NCI-H1092 treated with DMSO at 0.1 percent for 48 hours (cell line): ENCODE results near the gene XCL2.

ENCODE experiments used
- DNase-seq: peaks from one replicate; lab custom pipeline; 2025; lab: John Stamatoyannopoulos, UW

XCL2 gene

DNA sequence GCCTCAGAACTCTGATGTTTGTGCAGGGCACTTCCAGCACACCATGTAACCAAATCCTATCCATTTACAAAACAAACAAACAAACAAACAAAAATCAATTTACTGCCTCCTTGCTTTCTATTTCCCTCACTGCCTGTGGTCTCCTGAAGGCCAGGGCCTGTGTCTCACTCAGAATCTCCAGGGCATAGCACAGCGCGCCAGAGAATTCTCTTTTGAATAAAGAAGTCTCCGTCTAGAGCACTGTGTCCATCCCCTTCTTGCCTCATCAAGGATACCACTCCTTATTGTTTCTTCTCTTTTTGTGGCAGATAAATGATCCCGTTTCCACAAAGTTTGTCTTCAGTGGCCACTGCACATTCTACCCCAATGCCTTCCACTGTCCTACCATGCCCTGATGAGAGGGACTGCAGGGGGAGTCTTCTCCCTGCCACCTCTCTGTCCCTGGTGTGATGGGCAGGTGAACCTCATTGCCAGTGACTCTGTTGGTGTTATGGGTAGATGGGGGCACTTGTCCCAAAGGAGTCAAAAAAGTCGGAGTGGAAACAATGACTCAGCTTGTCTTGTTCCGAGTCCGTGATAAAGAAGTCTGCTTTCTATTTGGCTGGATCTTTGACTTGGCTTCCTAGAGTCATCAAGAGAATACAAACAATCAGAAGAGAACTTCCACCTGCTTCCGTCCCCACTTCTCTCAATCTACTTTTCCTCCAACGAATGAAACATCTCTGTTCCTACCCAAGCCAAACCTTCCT is 30.0 kb downstream of the XCL2 start:
- no peak for DNase-seq

DNA sequence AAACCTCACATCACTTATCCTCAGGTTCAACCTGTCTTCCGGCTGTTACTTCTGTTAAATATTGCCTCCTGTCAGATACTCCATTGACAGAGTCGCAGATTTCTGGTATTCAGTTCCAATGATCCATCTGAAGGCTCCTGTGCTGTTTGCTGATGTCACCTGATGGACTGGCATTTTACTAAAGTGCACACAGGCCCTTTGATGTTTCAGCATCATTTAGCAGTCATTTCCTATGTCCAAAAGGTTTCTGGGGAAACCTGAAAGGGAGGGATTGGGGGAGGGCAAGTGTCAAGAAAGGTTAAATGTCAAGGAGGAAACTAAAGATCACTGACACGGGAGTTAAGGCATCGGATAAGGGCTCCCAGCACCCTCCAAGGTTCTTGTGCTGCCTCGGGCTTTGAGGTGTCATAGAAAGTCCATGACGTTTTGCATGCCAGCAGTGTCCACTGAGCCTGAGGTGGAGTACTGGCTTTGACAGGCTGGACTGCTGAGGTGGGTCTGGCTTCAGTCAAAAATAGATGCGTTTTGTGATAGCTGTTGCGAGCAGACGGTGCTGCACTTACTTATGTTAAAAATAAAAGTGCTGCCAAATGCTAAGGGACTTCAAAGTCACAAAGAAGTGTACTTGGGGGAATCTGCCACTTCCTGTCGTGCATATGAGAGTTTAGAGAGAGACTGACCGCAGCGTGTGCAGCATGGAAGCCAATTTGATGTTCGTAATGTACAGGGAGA is 30.8 kb downstream of the XCL2 start:
- DNase-seq = no peak

DNA sequence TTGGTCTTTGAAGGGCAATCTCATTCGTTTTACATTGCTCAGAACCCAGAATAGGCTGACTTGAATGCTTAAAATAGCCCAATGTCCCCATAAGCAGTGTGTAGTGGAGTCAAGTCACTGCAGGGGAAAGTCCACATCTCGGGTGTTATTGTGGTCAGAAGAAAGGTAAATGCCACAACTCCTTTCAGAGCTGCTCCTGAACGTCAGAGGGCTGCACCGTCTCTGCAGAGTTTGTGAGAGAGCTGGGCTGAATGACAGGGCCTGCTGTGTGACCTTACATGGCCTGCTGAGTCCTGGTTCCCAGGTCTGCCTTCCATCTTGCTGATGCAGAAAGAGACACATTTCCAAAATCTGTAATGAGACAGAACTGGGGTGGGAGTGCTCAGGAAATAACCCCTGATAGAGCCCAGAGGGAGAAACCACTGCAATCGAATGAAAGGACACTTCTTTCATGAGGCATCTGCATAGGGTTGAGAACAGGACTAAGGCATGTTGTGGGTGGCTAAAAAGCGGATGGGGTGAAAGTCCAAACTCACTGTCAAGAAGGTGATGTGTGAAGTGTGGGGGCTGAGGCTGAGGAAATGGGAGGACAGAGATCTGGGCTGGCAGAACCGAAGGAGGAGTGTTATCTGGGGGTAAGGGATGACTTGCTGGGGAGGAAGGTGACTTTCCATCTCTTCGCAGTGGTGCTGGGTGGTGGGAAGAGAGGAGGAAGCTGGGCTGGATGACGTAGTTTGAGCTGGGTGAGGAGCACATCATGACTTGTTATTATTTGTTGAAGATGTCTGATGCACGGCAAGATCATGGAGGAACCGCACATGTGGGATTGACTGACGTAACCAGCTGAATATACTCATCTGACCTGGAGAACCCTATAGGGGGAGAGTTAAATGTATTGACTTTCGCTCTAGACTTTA is 33.7 kb downstream of the XCL2 start:
- no peak for DNase-seq

DNA sequence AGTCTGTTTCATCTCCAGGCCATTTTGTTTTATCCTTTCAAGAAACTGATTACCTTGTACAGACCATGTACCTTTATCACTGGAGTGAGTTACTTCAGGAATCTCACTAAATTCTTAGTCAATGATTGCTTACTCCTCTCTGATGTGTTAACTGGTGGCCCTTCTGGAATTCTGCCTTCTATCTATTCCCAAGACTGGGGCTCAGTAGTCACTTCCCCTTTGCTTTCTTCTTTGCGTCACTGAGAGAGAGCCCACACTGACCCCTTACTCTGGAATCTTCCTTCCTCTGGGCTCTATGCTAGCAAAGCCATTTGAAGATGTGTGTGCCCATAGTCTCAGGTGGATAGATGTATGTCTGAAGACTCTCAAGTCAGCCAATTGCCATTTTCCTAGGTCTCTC is 34.6 kb downstream of the XCL2 start:
- no peak for DNase-seq

DNA sequence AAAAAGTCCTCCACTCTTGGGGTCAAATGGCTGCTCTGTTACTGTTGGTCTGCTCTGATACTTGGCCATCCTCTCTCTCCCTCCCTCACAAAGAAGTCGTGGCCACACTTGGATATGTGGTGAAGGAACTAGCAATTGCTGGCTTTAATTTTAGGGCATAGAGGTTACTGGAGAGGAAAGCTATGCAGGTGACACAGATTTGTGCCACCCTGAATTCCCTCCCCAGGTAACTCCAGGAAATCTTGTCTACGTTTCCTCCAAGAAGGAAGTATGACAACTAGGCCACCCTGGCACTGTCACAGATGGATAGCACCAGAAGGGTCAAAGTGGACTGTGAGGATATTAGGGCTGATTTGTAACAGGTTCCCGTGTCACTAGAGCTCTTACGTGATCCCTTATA is 36.0 kb downstream of the XCL2 start:
- DNase-seq = no peak

DNA sequence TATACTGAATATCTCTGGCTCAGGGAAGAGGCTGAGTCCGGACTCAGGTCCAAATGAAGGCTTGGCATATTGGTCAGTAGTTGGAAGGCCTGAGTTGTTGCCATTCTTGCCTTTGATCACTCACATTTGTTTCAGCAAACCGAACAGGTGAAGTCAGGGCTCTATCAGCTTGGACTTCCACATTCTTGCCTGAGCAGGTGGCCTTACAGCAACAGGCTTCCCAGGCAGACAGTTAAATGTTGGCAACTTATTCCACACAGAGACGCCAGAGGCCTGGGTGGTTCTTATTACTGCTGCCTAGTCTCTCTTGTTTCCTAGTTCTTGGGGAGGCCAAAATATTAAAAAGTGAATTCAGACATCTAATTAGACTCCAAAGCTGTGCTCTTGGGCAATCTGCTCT is 36.6 kb downstream of the XCL2 start:
- DNase-seq = no peak

DNA sequence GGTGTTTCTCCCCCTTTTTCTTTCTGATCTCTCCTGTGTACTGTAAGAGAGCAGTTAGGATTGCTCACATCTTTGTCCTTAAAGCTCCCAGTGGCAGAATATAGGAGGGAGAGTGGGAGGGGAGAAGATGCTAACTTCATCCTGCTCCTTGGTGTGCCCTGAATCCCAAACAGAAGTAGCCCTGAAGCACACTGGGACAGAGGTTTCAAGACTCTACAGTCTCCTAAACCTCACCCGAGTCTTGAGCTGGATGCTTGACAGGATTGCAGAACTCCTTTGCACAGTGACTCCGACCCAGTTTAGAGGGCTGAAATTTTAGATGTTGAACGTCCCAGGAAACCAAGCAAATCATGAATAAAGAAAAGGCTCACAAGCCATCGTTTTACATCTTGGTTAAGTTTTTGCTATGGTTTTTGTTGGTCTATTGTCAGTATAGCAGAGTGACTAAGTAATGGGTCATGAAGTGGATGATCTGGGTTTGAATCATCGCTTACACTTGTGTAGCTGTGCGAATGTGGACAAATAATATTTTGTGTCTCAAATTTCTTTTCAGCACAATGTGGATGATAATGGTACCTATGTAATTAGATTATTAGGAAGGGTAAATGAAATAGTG is 37.5 kb downstream of the XCL2 start:
- DNase-seq = no peak

DNA sequence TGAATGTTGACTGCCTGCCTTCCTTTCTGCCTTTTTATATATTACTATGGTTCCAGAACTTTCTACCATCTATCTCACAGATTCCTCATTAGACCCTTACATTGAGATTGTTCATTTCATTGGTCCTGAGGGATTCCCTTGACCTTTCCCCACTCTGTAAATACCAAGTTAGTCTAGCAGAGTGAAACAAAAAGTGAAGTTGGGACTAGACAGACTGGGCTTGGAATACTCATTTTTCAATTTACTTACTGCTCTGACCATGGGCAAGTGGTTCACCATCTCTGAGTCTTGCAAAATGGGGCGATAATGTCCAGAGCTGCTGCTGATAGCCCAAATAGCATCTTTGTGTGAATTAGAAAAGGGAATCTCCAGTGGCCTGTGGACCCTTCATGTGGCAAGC is 38.8 kb downstream of the XCL2 start:
- no peak for DNase-seq

DNA sequence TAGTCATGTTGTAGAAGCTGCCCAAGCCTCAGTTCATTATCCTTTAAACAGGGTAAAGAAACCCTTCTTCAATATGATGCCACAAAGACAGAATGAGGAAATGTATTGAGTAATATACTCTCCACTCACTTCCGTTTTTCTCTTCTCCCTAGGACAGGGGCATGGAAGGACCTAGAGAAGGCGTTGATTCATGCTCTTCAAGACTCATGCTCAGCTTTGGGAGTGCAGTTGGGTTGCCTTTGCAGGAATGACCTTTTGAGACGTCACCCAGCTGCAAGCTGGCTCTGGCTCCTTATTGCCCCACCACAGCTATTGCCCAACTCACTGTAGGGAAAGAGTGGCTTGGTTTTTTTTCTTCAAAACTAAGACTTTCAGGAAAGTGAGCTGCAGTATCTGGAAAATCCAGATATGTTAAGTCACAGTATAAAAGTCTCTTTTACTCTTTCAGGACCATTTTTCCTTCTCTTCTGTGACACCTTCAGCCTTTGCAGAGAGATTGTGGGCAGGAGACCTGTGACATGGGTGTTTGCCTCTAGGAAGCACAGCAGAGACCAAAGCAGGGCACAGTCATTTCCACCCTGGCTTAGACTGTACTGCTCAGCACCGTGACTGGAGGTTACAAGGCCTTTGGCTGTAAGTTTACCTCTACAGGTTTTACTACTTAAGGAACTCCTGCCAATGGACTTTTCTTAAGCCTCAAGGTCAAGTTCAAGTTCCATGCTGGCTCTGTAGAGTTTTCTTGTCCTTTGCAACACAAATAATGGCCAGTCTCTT is 39.5 kb downstream of the XCL2 start:
- no peak for DNase-seq

DNA sequence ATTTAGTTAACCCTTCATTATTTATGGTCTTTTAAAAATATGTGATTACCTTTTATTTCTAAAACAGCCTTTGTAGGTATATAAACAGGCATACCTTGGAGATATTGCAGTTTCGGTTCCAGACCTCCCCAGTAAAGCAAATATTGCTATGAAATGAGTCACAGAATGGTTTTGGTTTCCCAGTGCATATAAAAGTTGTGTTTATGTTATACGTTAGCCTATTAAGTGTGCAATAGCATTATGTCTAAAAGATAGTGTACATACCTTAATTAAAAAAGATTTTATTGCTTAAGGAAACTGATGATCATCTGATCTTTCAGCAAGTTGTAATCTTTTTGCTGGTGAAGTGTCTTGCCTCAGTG is 44.1 kb downstream of the XCL2 start:
- DNase-seq = no peak

DNA sequence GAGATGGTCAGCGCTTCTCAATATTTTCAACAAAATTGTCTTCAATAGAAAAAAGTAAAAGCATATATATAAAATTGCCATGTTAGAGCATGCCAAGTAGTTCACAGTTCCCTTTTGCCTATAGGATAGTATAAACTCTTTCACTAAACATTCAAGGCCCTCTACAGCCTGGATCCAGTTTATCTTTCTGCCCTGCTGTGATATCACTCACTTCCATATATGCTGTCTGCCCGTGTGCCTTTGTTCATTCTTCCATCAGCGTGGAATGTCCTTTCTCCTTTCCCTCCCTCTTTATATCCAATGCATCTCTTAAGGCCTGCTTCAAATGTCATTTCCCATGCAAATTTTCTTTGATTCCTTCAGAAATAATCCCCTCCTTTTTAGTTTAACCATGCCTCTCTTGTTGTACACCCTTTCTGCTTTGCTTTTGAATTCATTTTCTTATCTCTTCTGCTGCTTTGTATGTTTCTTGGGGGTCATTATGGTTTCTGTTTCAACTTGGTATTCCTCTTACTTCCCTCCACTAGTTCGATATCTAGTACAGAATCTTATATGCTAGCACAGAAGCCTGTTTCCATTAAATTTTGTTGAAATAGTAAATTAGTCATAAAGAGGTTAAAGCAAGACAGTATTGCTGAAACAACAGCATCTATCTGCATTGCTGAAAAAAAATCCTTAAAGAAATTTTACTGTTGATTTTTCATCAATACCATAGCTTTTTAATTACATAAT is 44.7 kb downstream of the XCL2 start:
- DNase-seq = no peak

DNA sequence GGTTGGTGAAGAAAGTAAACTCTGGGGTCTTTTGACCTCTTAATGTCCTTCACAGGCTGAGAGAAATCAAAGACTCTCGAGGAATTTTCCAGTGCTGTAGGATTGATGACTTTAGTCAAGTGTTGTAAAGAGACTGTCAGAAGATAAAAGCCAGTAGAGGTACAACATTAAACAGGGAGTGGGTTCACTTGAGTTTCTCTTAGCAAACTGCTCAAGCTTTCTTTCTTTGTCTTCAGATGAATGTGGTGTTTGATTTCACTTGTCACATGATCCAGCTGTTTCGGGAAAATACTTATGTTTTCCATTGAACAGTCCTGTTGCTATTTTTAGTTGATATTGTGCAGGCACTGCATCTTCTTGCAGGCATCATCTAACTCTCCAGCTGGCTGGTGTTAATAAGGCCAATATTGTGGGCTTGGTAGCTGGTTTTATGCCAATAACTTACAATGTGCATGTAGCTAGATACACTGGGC is 45.6 kb downstream of the XCL2 start:
- no peak for DNase-seq

DNA sequence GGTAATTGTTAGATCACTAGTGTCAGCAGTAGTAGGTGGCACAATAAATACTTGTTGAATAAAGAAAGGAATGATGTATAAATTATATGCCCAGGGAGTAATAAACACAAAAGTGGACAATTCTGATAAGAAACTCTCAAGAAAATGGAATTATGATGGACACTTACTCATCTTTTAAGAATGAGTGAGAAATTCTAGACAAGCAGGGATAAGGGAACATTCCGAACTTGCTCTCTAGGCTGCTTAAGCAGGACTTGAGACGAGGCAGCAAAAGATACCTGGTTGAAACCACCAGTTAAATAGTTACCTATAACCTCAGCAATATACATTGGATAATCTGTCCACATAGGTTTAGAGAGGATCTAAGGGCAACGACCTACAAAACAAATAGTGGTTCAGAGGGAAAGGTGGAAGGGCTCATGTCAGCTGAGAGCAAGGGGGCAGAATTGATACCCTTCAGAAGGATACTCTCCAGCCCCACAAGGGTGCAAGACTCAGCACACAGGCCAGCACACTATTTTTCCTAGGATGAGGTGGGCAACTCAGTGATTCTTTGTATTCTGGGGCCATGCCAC is 46.3 kb downstream of the XCL2 start:
- no peak for DNase-seq

DNA sequence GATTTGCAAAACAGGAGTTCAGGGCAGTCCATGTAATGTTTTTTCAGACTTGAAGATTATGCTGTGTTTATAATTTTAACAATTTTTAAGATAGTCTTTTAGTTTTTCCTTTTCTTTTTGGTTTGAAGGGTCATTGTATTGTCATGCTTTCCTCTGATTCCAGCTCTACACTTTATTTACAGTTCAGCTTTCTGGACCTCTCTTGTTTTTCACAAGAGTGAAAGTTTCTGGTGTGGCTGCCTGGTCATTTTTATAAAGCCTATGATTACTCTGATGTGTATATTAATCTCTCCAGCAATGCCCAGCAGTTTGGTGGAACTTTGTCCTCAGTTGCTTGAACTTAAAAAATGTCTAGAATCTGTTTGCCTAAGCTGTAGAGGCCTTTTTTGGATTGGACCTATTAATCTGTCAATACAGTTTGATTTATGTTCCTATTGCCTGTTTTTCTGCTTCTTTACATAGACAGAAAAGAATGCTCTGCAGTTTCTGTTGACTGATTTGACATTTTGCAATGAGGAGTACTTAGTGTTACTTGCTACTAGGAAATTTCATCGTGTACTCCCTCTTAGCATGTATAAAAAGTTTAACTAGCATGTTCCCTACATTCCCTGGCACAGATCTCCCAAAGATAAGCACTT is 52.2 kb downstream of the XCL2 start:
- no peak for DNase-seq
